OCI-LY3 (cell line): ENCODE measurements around the gene ALG3.

Experiments used
- H2AFZ ChIP-seq: fragments of 200-600, 300-600 bp; shearing (Covaris generic); 2 replicates; pipeline ENCODE4 v1.6.0; 2014; ENCODE audit warnings: antibody characterized with exemption, low read depth, low read length
- H3K27ac ChIP-seq: fragments of 200-600, 300-600 bp; sonication (generic); 2 replicates; pipeline ENCODE4 v1.5.1; 2014; ENCODE audit warnings: mild to moderate bottlenecking, low read length, moderate library complexity, mixed read lengths
- H3K27me3 ChIP-seq: fragments of 200-600, 300-600 bp; sonication (generic); 2 replicates; pipeline ENCODE4 v1.6.1; 2014; ENCODE audit warnings: low read depth, low read length, mixed read lengths
- H3K36me3 ChIP-seq: fragments of 200-600, 300-600 bp; sonication (generic); replicated peaks from 2 replicates; pipeline ENCODE3; 2014; ENCODE audit warnings: low read depth, low read length, mixed read lengths
- H3K4me1 ChIP-seq: fragments of 300-600, 200-600 bp; sonication (generic); 2 replicates; pipeline ENCODE4 v1.6.1; 2014; ENCODE audit warnings: low read length, mixed read lengths
- H3K4me2 ChIP-seq: fragments of 200-600, 300-600 bp; sonication (generic); 2 replicates; pipeline ENCODE4 v1.6.1; 2014; ENCODE audit warnings: low read length, mixed read lengths
- H3K4me3 ChIP-seq: fragments of 300-600, 200-600 bp; sonication (generic); 2 replicates; pipeline ENCODE4 v1.5.1; 2014; ENCODE audit warnings: antibody characterized with exemption, mild to moderate bottlenecking, low read length, moderate library complexity
- H3K79me2 ChIP-seq: fragments of 300-600, 200-600 bp; shearing (Covaris generic); 2 replicates; pipeline ENCODE4 v1.6.1; 2014; ENCODE audit warnings: mild to moderate bottlenecking, low read length, mixed read lengths
- H3K9ac ChIP-seq: fragments of 300-600, 200-600 bp; shearing (Covaris generic); 2 replicates; pipeline ENCODE4 v1.6.0; 2014; ENCODE audit warnings: mild to moderate bottlenecking, low read length, moderate library complexity
- H3K9me3 ChIP-seq: fragments of 200-600, 300-600 bp; shearing (Covaris generic); 2 replicates; pipeline ENCODE4 v1.6.1; 2014; ENCODE audit warnings: low read length, mixed read lengths; ENCODE audit not compliant: insufficient read depth
- H4K20me1 ChIP-seq: fragments of 200-600, 300-600 bp; sonication (generic); 2 replicates; pipeline ENCODE4 v1.6.1; 2016; ENCODE audit warnings: low read length, mixed read lengths; ENCODE audit not compliant: insufficient read depth
- EZH2phosphoT487 ChIP-seq: fragments of 200-600 bp; shearing (Covaris generic); IDR thresholded peaks from 2 replicates; pipeline ENCODE4 v1.6.1; 2018; ENCODE audit warnings: antibody characterized with exemption, mixed run types, low read depth
- TF ChIP-seq, protein P1 (sequence below): fragments of 200-600, 300-600 bp; sonication (generic); IDR thresholded peaks from 2 replicates; pipeline ENCODE4 v1.5.1; 2014; ENCODE audit warnings: antibody characterized with exemption, low read length, low read depth

ALG3 gene

DNA sequence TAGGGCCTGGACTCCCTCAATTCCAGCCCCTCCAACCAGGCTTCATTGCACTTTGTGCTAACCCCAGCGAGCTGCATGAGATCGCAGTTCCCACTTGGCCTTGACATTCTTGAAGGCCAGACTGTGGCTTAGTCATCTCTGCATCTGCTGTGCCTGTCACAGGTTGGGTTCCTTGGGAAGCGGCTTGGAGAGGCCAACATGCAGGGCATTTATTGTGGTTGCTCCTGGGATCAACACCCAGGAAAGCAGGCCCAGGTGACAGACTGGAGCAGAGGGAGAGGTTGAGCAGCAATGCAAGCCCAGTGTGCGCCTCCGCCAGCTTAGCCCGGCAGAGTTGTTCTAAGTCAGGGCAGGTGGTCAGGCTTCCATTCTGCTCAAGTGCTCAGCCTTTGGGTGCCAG lies 52.2 kb downstream of the ALG3 start:
- H3K4me3 ChIP-seq = no peak overlapping the region
- H4K20me1 ChIP-seq = no peaks in the 10 kb centered on the region
- H3K36me3 ChIP-seq = peaks cover 29% of the 10 kb centered on the region
- TF ChIP-seq, protein P1, sequence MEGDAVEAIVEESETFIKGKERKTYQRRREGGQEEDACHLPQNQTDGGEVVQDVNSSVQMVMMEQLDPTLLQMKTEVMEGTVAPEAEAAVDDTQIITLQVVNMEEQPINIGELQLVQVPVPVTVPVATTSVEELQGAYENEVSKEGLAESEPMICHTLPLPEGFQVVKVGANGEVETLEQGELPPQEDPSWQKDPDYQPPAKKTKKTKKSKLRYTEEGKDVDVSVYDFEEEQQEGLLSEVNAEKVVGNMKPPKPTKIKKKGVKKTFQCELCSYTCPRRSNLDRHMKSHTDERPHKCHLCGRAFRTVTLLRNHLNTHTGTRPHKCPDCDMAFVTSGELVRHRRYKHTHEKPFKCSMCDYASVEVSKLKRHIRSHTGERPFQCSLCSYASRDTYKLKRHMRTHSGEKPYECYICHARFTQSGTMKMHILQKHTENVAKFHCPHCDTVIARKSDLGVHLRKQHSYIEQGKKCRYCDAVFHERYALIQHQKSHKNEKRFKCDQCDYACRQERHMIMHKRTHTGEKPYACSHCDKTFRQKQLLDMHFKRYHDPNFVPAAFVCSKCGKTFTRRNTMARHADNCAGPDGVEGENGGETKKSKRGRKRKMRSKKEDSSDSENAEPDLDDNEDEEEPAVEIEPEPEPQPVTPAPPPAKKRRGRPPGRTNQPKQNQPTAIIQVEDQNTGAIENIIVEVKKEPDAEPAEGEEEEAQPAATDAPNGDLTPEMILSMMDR = no peak
- no peak for TF ChIP-seq EZH2phosphoT487
- H3K27ac ChIP-seq = no peak overlapping the region
- H3K79me2 ChIP-seq = no peaks in the 10 kb centered on the region
- H3K9me3 ChIP-seq = no peaks in the 10 kb centered on the region
- no peak overlapping the region for H3K9ac ChIP-seq
- no peak overlapping the region for H2AFZ ChIP-seq
- H3K4me1 ChIP-seq = no peaks in the 10 kb centered on the region
- no peak overlapping the region for H3K4me2 ChIP-seq
- no peaks in the 10 kb centered on the region for H3K27me3 ChIP-seq

DNA sequence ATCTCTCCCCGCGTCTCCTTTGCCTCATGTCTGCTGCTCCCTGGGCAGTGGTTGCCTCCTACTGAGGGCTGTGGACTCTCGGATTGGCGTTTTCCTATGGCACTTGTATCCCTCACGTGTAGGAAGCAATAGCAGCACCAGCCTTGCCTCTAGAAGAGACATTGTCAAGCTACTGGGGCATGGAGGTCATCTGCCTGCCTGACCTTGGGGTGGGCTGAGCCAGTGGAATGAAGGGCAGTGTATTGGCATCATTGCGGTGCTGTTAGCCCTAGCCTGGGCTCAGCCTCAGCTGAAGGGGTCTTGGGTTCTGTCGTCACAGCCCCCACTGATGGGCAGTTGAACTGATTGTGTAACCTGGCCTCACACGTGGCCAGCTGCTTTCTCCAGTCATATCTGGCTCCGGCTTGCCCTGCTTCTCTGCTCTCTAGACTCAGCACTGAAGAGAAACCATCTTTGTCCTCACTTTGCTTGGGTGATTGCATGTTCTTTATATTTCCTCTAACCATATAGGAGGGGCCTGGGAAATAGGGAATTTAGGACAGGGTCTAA lies 54.7 kb downstream of the ALG3 start:
- no peak overlapping the region for H2AFZ ChIP-seq
- H3K36me3 ChIP-seq = peaks cover 51% of the 10 kb centered on the region
- TF ChIP-seq EZH2phosphoT487 = no peak
- TF ChIP-seq, protein P1 = no peak
- no peaks in the 10 kb centered on the region for H3K9me3 ChIP-seq
- H3K4me2 ChIP-seq = no peak overlapping the region
- H4K20me1 ChIP-seq = no peaks in the 10 kb centered on the region
- H3K27ac ChIP-seq = no peak overlapping the region
- peaks cover 2% of the 10 kb centered on the region; the same call in 1 of the 2 replicates for H3K79me2 ChIP-seq
- no peak overlapping the region for H3K9ac ChIP-seq
- no peak overlapping the region for H3K4me3 ChIP-seq
- H3K27me3 ChIP-seq = no peaks in the 10 kb centered on the region
- no peaks in the 10 kb centered on the region for H3K4me1 ChIP-seq

DNA sequence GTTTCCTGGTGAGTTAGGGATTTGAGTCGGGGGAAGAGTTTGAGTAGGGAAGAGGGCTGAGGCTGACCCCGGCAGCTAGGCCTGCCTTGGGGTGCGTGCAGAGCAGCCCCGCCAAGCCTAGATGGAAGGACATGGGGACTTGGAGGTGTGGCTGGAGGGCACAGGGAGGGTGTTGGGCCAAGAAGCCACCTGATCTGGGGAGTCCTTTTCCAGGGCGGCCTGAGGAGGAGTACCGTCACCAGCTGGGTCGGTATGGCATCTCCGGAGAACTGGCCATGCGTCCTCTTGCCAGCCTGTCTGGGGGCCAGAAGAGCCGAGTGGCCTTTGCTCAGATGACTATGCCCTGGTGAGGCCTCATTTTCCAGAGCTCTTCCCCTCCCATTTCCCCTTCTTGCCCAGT lies 55.9 kb downstream of the ALG3 start:
- H3K27ac ChIP-seq = no peak overlapping the region
- H3K79me2 ChIP-seq = peaks cover 13% of the 10 kb centered on the region
- H3K4me3 ChIP-seq = no peak overlapping the region
- H3K4me1 ChIP-seq = no peaks in the 10 kb centered on the region
- H3K27me3 ChIP-seq = no peaks in the 10 kb centered on the region
- no peak overlapping the region for H2AFZ ChIP-seq
- TF ChIP-seq, protein P1 = no peak
- TF ChIP-seq EZH2phosphoT487 = no peak
- no peak overlapping the region for H3K9ac ChIP-seq
- peaks cover 60% of the 10 kb centered on the region for H3K36me3 ChIP-seq
- H4K20me1 ChIP-seq = no peaks in the 10 kb centered on the region
- H3K4me2 ChIP-seq = no peak overlapping the region
- no peaks in the 10 kb centered on the region for H3K9me3 ChIP-seq
